SKM-1 treated with dmso at 0.1 percent for 144 hours (cell line): ENCODE data around the gene PPP2R3A.
"Not testable (repeated sequence)": the region's sequence is repeated elsewhere in the genome, so short reads cannot be mapped to it uniquely, and the experiment has no call there.

Source experiments
- DNase-seq: peaks from one replicate; lab custom pipeline; 2025; ENCODE audit not compliant: unreplicated experiment; lab: John Stamatoyannopoulos, UW

PPP2R3A gene

GRCh38 chr3:135965506-135966270 lies at the start of gene PPP2R3A:
PPP2R3A (plus strand) TSS chr3:135965728; CDS start chr3:136001499, 35,771 bp downstream.
- peak; percentile 66 for DNase-seq

- no peak for DNase-seq
These were observed 49.2 kb upstream of the PPP2R3A start for GRCh38 chr3:135916310-135916709.

- DNase-seq: no peak
These were observed 48.5 kb upstream of the PPP2R3A start for GRCh38 chr3:135917076-135917475.

- no peak for DNase-seq
These were observed 47.5 kb upstream of the PPP2R3A start for GRCh38 chr3:135917927-135918597.

- DNase-seq: peak; percentile 32
These were observed 46.9 kb upstream of the PPP2R3A start for GRCh38 chr3:135918600-135918999.

- no peak for DNase-seq
These were observed 45.3 kb upstream of the PPP2R3A start for GRCh38 chr3:135920275-135920674.

GRCh38 chr3:135922903-135923250 lies 42.7 kb upstream of the PPP2R3A start:
- DNase-seq: no peak

GRCh38 chr3:135924506-135924905 lies 41.0 kb upstream of the PPP2R3A start:
- no peak for DNase-seq

GRCh38 chr3:135926664-135927063 lies 38.9 kb upstream of the PPP2R3A start:
- no peak for DNase-seq

- DNase-seq: no peak
These were observed 38.4 kb upstream of the PPP2R3A start for GRCh38 chr3:135927155-135927554.

GRCh38 chr3:135929670-135930069 lies 35.9 kb upstream of the PPP2R3A start:
- DNase-seq: no peak

GRCh38 chr3:135930255-135930654 lies 35.3 kb upstream of the PPP2R3A start:
- DNase-seq: no peak

- not testable (repeated sequence) for DNase-seq
These were observed 30.4 kb upstream of the PPP2R3A start for GRCh38 chr3:135935171-135935570.

GRCh38 chr3:135937766-135938165 lies 27.8 kb upstream of the PPP2R3A start:
- not testable (repeated sequence) for DNase-seq

- DNase-seq: no peak
These were observed 20.7 kb upstream of the PPP2R3A start for GRCh38 chr3:135944831-135945230.

- DNase-seq: no peak
These were observed 14.6 kb upstream of the PPP2R3A start for GRCh38 chr3:135950941-135951340.

GRCh38 chr3:135964160-135964955 lies 1.2 kb upstream of the PPP2R3A start:
- DNase-seq: no peak

GRCh38 chr3:135965129-135965505 lies 411 bp upstream of the PPP2R3A start:
- no peak for DNase-seq

- no peak for DNase-seq
These were observed 888 bp downstream of the PPP2R3A start for GRCh38 chr3:135966271-135966961.

- no peak for DNase-seq
These were observed 1.4 kb downstream of the PPP2R3A start for GRCh38 chr3:135966962-135967274.

GRCh38 chr3:135967867-135968266 lies 2.3 kb downstream of the PPP2R3A start:
- no peak for DNase-seq
